GM21423 (cell line): Measurements from ENCODE around the gene ZNF652.
"Not testable (repeated sequence)": the region's sequence is repeated elsewhere in the genome, so short reads cannot be mapped to it uniquely, and the experiment has no call there.

Experiments used
- ATAC-seq: cut with Tn5 transposase; IDR thresholded peaks from one replicate; pipeline ENCODE4 v1.9.1; 2021; ENCODE audit warnings: mild to moderate bottlenecking, moderate library complexity; ENCODE audit not compliant: unreplicated experiment

The ZNF652 gene

GRCh38 chr17:49275981-49276380 is 86.1 kb downstream of the ZNF652 start:
- ATAC-seq, result not testable (repeated sequence)

- ATAC-seq, result no peak
These were observed 92.7 kb downstream of the ZNF652 start for GRCh38 chr17:49269356-49269755.

GRCh38 chr17:49267912-49268311 is 94.1 kb downstream of the ZNF652 start:
- ATAC-seq, result no peak

GRCh38 chr17:49266233-49266632 is 95.8 kb downstream of the ZNF652 start:
- no peak for ATAC-seq

- ATAC-seq, result not testable (repeated sequence)
These were observed 100.5 kb downstream of the ZNF652 start for GRCh38 chr17:49261540-49261939.

- no peak for ATAC-seq
These were observed 101.2 kb downstream of the ZNF652 start for GRCh38 chr17:49260817-49261291.

GRCh38 chr17:49260011-49260816 is 101.8 kb downstream of the ZNF652 start:
- ATAC-seq, result no peak

- ATAC-seq, result no peak
These were observed 102.4 kb downstream of the ZNF652 start for GRCh38 chr17:49259663-49260010.

GRCh38 chr17:49258394-49258793 is 103.7 kb downstream of the ZNF652 start:
- no peak for ATAC-seq

- ATAC-seq, result no peak
These were observed 106.9 kb downstream of the ZNF652 start for GRCh38 chr17:49255125-49255524.

- ATAC-seq, result no peak
These were observed 108.0 kb downstream of the ZNF652 start for GRCh38 chr17:49254066-49254465.

GRCh38 chr17:49252148-49252695 is 109.8 kb downstream of the ZNF652 start:
- no peak for ATAC-seq

GRCh38 chr17:49249890-49250522 is 112.0 kb downstream of the ZNF652 start:
- ATAC-seq, result no peak

GRCh38 chr17:49249292-49249794 is 112.7 kb downstream of the ZNF652 start:
- no peak for ATAC-seq

GRCh38 chr17:49247944-49248343 is 114.1 kb downstream of the ZNF652 start:
- no peak for ATAC-seq

GRCh38 chr17:49244839-49245238 is 117.2 kb downstream of the ZNF652 start:
- no peak for ATAC-seq
